Stimulated activated CD4-positive, alpha-beta T cell treated with anti-CD3 and anti-CD28 coated beads, Interleukin-2, amount 100 ng/mL, for 24 hours (primary cell): ENCODE data around the gene MARCO.
A peak's percentile ranks its signal among the peaks of the same experiment; 100 is the strongest.
"Not testable (repeated sequence)": the region's sequence is repeated elsewhere in the genome, so short reads cannot be mapped to it uniquely, and the experiment has no call there.

Source experiments
- DNase-seq, 2 donors: peaks; one replicate each; pipeline ENCODE4 v3.0.0-alpha.2; 2020

The MARCO gene

GRCh38 chr2:119008108-119008507 lies 66.1 kb downstream of the MARCO start:
- no peak for DNase-seq

- DNase-seq = no peak
These were observed 67.1 kb downstream of the MARCO start for GRCh38 chr2:119009110-119009509.

GRCh38 chr2:119010336-119010735 lies 68.3 kb downstream of the MARCO start:
- no peak for DNase-seq

- DNase-seq = peak in 1 of 2 donors; percentile 33
These were observed 69.3 kb downstream of the MARCO start for GRCh38 chr2:119011162-119011909.

GRCh38 chr2:119011910-119012209 lies 69.9 kb downstream of the MARCO start:
- DNase-seq = no peak

GRCh38 chr2:119012345-119013301 lies 70.6 kb downstream of the MARCO start:
- no peak for DNase-seq

GRCh38 chr2:119013671-119014070 lies 71.7 kb downstream of the MARCO start:
- no peak for DNase-seq

GRCh38 chr2:119015845-119016244 lies 73.9 kb downstream of the MARCO start:
- no peak for DNase-seq

- DNase-seq = no peak
These were observed 77.5 kb downstream of the MARCO start for GRCh38 chr2:119019521-119019920.

GRCh38 chr2:119022678-119023077 lies 80.7 kb downstream of the MARCO start:
- no peak for DNase-seq

- DNase-seq = no peak
These were observed 81.5 kb downstream of the MARCO start for GRCh38 chr2:119023534-119023933.

GRCh38 chr2:119024152-119024551 lies 82.2 kb downstream of the MARCO start:
- DNase-seq = no peak

- DNase-seq = no peak
These were observed 82.6 kb downstream of the MARCO start for GRCh38 chr2:119024568-119024967.

GRCh38 chr2:119025013-119025412 lies 83.0 kb downstream of the MARCO start:
- no peak for DNase-seq

GRCh38 chr2:119025762-119026351 lies 83.9 kb downstream of the MARCO start:
- no peak for DNase-seq

GRCh38 chr2:119026890-119027289 lies 84.9 kb downstream of the MARCO start:
- DNase-seq = no peak

GRCh38 chr2:119028327-119029174 lies 86.6 kb downstream of the MARCO start:
- peak in 1 of 2 donors; percentile 13 for DNase-seq

- DNase-seq = no peak
These were observed 87.3 kb downstream of the MARCO start for GRCh38 chr2:119029297-119029696.

- not testable (repeated sequence) for DNase-seq
These were observed 95.9 kb downstream of the MARCO start for GRCh38 chr2:119037922-119038321.

- no peak for DNase-seq
These were observed 98.7 kb downstream of the MARCO start for GRCh38 chr2:119040730-119041129.
